ENCODE data around the gene ADAMTS3.

Gene ADAMTS3

GRCh38 chr4:72274251-72274650 lies 294.8 kb downstream of the ADAMTS3 start:
- no peak for DNase-seq

GRCh38 chr4:72255269-72255668 lies 313.8 kb downstream of the ADAMTS3 start:
- no peak for DNase-seq

- DNase-seq: no peak
These were observed 325.4 kb downstream of the ADAMTS3 start for GRCh38 chr4:72243641-72244040.

- no peak for DNase-seq
These were observed 329.4 kb downstream of the ADAMTS3 start for GRCh38 chr4:72239487-72240116.
